ENCODE data around the gene SLC25A52. TPM values are rescaled to one million over a fixed set of nuclear protein-coding genes. Genes with fewer than 3 reads are reported as not detected.

Gene SLC25A52
- total RNA-seq, 1 experiment from 2014 or later = not detected

DNA sequence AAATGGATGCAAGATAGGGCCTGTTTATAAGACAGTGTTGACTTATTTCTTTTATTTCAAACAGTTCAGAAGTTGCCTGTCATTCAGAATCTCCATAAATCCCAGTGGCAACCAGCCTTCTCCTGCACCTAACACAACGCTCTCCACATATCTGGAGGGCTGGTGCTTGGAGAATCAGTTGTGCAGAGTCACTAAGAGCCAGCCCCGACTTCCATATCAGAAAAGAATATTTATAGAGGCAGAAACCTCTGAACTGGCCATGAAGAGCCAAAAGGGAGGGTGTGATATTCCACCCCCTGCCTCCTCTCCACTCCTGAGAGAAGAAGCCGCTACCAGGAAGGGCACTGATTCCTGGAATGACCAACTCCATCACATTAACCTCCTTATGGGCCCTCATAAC lies 42.3 kb downstream of the SLC25A52 start:
- no peaks in the 10 kb centered on the region for H3K79me1 ChIP-seq (ENCODE audit: insufficient read depth, low read depth, low read length, poor library complexity, severe bottlenecking)
- H3K4me1 ChIP-seq (ENCODE audit: insufficient read depth, low read length) = no peaks in the 10 kb centered on the region
- H4K91ac ChIP-seq (ENCODE audit: insufficient read length, low read depth, low read length) = no peak overlapping the region
- H2AFZ ChIP-seq (ENCODE audit: low read length) = no peak overlapping the region
- H3K14ac ChIP-seq (ENCODE audit: insufficient read depth, low read length) = no peak overlapping the region
- no peak overlapping the region for H2AK5ac ChIP-seq (ENCODE audit: insufficient read length, low read length)
- H3K9me3 ChIP-seq (ENCODE audit: control insufficient read depth, low read depth, low read length) = no peaks in the 10 kb centered on the region
- no peak overlapping the region for H2BK5ac ChIP-seq (ENCODE audit: insufficient read length, low read length)
- no peak overlapping the region for H2BK120ac ChIP-seq (ENCODE audit: low read depth, low read length, poor library complexity, severe bottlenecking)
- H2BK15ac ChIP-seq (ENCODE audit: low read depth, low read length) = no peak overlapping the region
- Mint-ChIP-seq H3K27ac (no peak overlapping the region), H3K4me3 (no peak overlapping the region), H3K36me3 (ENCODE audit: insufficient read depth in 1 of 3, low read depth in 3 of 3) (peaks cover 7 to 16% (median 11%) of the 10 kb centered on the region in 3 experiments; a peak in 6 of 7 replicates), H3K27me3 (ENCODE audit: low read depth) (peaks cover 4% of the 10 kb centered on the region; the same call in 1 of the 2 replicates), H3K4me1 (peaks cover 3 to 7% of the 10 kb centered on the region in 2 experiments), H3K9me3 (peaks cover 11 to 16% of the 10 kb centered on the region in 2 experiments)
- no peak overlapping the region for H3K4ac ChIP-seq (ENCODE audit: low read depth, low read length)
- H4K8ac ChIP-seq (replicated peaks; ENCODE audit: insufficient read length, low read depth, low read length) = no peak overlapping the region
- H4K20me1 ChIP-seq (ENCODE audit: control insufficient read depth, insufficient read depth, insufficient read length) = no peaks in the 10 kb centered on the region
- no peak overlapping the region for H2BK20ac ChIP-seq (ENCODE audit: low read depth, low read length, poor library complexity, severe bottlenecking)
- WGBS (ENCODE audit: extremely low coverage, insufficient read length, low lambda C conversion rate) = no CpG with 5 or more reads among the region's 3 CpGs
- H3K18ac ChIP-seq (ENCODE audit: insufficient read length, low read depth, low read length) = no peak overlapping the region
- no peaks in the 10 kb centered on the region for H3K27me3 ChIP-seq (ENCODE audit: insufficient read depth, low read length)
- no peak for DNase-seq
- H2BK12ac ChIP-seq (ENCODE audit: insufficient read length, low read depth, low read length) = no peak overlapping the region
- H3K23ac ChIP-seq (ENCODE audit: insufficient read length, low read depth, low read length) = no peak overlapping the region
- H3T11ph ChIP-seq (ENCODE audit: low read length) = no peak overlapping the region
- no peak overlapping the region for H3K4me2 ChIP-seq (ENCODE audit: insufficient read depth, insufficient read length, low read length)
- no peak overlapping the region for H3K27ac ChIP-seq (ENCODE audit: insufficient read length, low read depth, low read length)
- H3K79me2 ChIP-seq (ENCODE audit: insufficient read depth, low read length) = no peaks in the 10 kb centered on the region
- no peak overlapping the region for H3K56ac ChIP-seq (ENCODE audit: insufficient read length, low read depth, low read length)
- TF ChIP-seq CTCF (conservative IDR thresholded peaks at IDR 0.05) = no peak
- no peak overlapping the region for H4K5ac ChIP-seq (ENCODE audit: insufficient read length, low read depth, low read length)
- no peak overlapping the region for H3K9ac ChIP-seq (ENCODE audit: extremely low read depth, insufficient read length, low read length)
- no peaks in the 10 kb centered on the region for H3K23me2 ChIP-seq (ENCODE audit: insufficient read length, low read depth, low read length, poor library complexity, severe bottlenecking)
